Measurements from ENCODE around the gene CYP27B1.
A peak's percentile ranks its signal among the peaks of the same experiment; 100 is the strongest.
"Not testable (repeated sequence)": the region's sequence is repeated elsewhere in the genome, so short reads cannot be mapped to it uniquely, and the experiment has no call there.

The CYP27B1 gene

GRCh38 chr12:57734591-57734990 lies 32.3 kb downstream of the CYP27B1 start:
- DNase-seq, result no peak

GRCh38 chr12:57733928-57734327 lies 33.0 kb downstream of the CYP27B1 start:
- no peak for DNase-seq

DNA sequence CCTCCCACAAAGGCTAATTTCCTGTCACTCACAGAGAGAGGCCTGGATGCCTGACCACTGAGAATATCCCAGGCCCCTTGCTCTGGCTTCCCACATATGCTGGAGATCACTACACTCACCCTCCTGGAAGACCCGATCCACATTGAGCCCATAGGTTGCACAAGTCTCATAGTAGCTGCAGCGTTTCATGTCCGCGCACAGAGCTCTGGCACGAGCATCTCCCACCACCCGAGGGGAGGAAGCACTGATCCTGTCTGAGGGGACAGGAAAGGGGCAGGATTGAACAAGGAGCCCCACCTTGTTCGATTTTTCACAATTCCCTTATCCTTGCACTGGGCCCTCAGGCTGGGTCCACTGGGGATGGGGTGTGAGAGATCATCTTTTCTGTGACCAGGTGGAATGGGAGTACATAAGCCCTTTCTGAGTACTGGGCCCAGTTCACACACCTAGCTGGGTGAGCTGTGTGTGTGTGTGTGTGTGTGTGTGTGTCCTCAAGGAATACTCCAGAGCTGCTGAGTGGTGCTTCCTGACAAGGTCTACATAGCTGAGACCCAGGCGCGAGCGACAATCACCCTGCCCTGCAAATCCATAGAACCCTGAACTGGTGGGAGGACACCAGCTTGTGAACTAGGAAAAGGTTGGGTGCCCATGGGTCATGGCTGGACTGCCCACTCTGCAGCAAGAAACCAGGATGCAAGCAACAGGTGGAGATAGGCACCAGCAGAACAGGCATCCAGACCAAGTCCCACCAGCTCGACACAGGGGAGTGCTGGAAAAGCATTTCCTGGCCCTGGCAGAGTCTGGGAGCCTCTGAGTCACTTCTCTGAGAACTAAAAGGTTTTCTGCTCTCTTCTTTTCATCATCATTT lies 33.9 kb downstream of the CYP27B1 start:
- no peak for DNase-seq

DNA sequence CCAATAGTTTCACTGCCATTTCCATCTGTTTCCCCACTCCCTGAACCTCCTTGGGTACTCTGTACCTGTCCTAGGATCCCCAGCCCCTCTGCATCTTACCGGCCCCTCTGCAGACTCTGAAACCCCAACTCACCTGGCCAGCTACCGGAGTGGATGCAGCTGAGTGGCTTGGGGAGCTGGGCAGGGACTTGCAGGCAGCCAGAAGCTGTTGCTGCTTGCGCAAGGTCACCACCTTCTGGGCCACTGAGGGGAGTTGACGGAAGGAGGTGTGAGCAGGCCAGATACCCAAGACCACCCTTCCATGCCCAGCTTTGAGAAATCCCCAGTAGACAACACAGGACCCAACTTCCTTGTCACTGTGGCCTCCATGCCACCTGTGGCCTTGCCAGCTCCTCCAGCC lies 34.6 kb downstream of the CYP27B1 start:
- DNase-seq, result no peak

DNA sequence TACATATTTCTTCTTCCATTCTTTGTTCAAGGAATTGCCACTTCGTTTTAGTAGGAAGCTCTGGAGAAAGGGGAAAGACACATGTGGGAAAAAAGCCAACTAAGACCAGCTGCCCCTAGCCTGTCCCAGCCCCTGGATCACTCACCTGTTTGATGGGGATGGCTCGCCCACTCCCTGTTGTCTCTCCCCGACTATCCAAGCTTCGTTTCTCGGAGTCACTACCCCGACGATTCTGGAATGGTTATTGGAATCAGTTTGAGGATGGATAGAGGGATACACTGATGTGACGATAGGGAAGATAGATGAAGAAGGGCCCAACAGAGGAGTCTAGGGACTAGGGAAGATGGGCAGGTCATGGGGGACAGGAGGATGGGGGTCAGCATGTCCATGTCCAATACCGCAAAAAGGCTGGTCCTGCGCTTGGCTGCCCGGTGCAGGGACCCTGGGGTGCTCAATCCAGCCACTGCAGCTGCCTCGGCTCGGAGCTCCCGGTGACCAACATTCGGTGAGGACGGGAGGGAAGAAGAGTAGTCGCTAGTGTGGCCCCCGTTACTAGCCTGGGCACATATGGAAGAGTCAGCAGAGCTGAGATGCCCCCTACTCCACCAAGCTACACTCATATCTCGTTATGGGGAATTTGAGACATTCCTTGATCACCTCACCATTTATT lies 35.3 kb downstream of the CYP27B1 start:
- no peak for DNase-seq

DNA sequence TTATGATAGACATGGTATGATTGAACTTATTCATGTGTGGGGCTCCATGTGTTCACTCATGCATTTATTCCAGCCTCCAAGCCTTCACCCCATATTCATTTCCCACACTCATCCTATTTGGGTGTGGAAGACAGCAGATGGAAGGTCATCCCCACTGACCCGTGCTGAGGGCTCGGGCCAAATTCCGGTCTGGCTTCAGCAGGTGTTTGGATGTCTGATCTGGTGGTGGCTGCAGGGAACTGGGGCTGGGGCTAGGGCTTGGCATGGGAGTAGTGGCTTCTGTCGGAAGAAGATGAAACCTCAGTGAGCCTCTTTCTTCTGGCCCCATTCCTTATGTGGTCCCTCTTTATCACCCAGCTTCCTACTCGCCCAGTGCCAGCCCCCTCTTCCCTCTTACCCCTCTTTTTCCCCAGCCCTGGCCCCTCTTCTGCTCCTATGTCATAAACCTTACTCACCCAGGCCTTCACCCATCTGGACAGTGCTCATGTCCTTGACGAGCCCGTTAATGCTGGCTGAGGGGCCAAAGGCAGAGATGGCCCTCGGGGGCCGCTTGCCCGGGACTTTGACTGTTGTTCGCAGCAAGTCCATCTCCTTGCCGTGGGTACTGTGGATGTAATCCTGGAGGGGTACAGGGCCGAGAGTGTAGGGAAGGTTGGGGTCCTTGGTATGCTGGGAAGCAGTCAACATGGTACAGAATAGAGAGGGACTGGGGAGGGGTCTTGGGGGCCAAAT lies 36.4 kb downstream of the CYP27B1 start:
- no peak for DNase-seq

DNA sequence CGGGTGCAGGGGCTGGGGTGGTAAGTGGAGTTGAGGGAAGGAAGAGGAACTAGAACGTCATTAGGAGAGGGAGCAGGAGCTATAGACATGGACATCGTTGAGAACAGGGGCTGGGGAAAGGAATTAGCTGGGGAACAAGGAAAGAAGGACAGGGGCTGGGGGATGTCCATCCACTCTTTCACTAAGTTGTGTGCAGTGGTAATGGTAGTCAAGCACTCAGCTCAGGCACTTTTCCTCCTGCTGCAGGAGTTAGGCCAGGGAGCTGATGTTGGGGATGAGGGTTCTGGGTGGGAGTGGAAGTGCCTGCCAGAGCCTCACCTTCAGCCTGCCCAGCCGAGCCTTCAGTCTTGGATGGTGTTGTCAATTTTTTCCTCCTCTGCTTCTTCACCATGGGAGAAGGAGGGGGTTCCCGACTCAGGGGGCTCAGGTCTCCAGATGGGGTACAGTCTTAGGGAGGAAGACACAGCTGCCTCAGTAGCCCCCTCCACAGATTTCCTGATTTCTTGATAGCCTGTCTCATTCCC lies 37.5 kb downstream of the CYP27B1 start:
- no peak for DNase-seq

DNA sequence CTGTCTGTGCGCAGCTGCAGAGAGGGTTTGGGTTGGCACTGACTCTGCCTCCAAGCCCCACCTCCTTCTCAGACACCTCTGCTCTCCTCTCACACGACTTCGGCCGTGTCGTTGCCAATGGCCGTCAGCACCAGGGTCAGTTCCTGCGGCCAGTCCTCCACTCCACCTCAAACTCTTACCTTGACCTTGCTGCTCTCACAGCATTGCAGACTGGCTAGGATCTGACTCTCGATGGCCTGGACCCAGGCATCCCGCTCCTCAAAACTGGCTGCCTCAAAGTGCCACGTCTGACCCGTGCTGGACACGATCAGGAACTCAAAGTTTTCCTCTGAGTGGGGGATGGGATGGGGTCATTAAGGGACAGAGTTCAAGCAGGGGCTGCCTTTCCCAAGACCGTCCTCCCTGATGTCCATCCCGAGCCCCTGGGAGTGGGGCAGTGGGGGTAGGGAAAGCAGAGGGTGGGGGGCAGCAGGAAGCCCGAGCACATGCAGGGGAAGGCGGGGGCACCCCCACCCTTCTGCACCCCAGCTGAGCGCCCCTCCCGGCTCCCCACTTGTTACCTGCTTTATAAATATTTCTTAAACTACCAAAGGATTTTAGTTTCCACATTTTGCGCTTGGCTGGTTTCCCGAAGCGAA lies 39.0 kb downstream of the CYP27B1 start:
- DNase-seq, result no peak

DNA sequence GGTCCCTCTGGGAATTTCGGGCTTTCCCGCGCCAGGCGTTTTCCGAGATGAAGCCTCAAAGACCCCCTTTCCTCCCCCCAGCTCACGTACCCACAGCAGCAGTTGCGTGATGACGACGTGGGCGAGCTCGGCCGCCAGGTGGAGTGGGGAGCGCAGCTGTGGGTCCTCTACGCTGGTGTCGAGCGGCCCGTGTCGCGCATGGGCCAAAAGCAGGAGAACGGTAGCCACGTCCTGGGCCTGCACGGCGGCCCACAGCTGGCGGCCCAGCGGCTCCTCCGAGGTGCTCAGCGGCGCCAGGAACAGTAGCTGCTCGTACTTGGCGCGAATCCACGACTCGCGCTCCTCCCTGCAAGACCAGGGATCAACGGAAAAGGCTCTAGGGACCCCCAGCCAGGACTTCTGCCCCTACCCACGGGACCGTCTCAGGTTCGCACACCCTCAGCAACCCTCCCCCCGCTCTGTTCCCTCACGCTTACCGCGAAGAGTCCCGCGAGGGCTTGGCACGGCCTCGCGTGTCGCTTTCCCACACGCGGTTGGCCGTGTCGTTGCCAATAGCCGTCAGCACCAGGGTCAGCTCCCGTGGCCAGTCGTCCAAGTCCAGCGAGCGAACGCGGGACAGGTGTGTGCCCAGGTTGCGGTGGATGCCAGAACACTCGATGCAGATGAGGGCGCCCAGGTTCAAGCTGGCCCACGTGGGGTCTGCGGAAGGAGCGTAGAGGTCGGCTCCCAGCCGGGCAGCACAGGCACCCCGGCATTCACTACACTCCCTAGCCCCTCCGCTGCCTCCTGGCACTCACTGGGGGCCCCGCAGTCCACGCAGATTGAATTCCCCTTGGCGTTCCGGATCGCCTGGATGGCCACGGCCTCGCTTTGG lies 39.8 kb downstream of the CYP27B1 start:
- no peak for DNase-seq

- DNase-seq, result peak; percentile 28
Measured at GRCh38 chr12:57726151-57726883, 40.6 kb downstream of the CYP27B1 start.

- DNase-seq, result no peak
Measured at GRCh38 chr12:57725851-57726150, 41.1 kb downstream of the CYP27B1 start.

DNA sequence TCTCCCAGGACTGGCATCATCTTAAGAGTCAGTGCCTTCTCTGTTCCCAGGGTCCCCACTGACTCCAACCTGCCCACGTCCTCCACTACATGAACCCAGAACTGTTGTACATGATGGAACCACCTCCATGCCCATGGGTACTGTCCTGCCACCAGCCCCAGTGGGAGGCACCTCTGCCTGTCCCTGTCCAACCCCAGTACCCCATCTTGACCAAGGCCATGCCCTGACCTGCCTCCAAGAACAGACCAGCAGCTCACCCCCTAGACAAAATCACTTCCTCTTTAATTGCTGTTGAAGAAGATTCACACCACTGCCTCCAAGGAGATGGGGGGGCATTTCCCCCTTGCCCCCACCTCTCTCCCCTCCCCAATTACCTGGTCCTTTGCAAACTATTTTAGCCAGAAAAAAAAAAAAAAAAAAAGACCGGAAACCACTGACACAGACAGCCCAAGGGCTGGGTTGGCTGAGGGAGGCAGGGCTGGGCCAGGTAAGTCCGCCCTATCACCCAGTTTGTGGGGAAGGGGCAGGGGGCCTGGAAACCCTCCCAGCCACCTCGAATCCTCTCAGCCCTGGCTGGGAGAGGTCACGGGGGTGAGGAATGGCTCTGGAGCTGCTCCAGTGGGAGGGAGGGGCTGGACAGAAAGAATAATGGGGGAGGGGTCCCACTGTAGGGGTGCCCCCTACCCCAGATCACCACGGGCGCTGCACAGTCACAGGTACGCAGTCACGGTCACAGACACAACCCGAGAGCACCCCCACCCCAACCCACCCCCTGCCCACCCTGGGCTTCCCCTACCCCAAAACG lies 41.7 kb downstream of the CYP27B1 start:
- DNase-seq, result no peak

- DNase-seq, result no peak
Measured at GRCh38 chr12:57724003-57724935, 42.6 kb downstream of the CYP27B1 start.

GRCh38 chr12:57723630-57723962 lies 43.3 kb downstream of the CYP27B1 start:
- no peak for DNase-seq

DNA sequence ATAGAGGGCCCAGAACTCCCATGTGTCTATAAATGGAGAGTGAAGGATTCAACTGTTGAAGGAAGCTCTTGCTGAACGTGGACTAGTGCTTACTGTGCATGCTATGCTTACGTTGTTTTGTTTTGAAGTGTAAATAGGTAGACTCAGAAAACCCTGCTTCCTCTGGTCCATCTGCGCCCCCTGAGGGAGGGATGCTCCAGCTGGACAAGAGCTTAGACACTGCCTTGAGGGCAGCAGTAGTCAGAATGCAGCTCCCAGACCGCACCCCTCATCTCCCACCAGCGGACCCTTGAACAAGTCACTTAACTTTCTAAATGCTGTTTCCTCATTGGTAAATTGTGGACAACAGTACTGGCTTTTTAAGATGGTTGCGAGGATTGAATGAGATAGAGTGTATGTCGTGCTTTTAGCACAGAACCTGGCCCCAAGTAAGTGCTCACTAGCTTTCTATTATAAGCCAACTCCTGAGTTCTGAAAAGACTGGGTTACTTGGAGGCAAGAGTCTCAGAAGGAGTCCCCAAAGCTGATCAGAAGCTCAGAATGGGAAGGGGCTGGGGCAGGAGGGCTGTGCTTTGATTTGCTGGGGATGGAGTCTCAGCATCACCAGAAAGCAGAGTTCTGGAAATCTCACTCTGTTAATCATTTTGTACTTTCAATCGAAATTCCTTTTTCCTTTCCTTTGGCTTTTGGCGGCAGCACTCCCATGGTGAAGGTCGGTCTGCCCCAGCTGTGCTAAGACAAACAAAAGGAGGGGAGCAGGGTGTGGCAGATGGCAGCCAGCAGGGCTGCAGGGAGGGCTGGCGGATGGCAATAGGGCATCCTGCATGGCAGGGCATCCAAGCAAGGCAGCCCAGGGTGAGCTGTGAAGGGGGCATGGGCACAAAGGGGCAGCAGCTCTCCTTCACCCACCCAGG lies 43.9 kb downstream of the CYP27B1 start:
- DNase-seq, result no peak

DNA sequence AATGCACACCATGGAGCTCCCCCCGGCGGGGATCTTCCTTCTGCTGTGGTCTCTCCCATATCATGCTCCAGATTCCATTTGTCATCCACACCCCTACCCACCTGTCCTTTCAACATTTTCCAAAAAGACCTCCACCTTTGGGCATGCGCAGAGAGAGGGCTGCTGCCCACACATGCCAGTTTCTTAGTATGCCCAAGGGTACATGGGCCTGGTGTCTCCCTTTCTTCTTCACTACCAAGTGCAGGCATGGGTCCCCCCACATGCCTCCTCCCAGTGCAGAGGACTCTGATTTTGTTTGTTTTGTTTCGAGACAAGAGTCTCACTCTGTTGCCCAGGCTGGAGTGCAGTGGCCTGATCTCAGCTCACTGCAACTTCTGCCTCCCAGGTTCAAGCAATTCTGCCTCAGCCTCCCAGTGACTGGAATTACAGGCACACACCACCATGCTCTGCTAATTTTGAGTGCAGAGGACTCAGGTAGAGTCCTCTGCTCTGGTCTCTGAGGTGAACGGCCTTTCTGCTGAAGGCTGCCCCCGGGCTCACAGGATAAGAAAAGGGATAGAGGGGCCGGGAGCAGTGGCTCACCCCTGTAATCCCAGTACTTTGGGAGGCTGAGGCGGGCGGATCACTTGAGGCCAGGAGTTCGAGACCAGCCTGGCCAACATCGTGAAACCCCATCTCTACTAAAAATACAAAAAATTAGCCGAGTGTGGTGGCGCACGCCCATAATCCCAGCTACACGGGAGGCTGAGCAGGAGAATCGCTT lies 44.9 kb downstream of the CYP27B1 start:
- DNase-seq, result not testable (repeated sequence)

Data from NCI-H2081 treated with DMSO at 0.1 percent for 48 hours (cell line).